IPS DF 4.7 (cell line): Measurements from ENCODE around the gene PDE4D.

Experiments
- DNase-seq: peaks from one replicate; pipeline ENCODE4 v3.0.0-alpha.2; 2013; ENCODE audit warnings: low spot score; ENCODE audit errors: extremely low read depth

PDE4D gene

DNA sequence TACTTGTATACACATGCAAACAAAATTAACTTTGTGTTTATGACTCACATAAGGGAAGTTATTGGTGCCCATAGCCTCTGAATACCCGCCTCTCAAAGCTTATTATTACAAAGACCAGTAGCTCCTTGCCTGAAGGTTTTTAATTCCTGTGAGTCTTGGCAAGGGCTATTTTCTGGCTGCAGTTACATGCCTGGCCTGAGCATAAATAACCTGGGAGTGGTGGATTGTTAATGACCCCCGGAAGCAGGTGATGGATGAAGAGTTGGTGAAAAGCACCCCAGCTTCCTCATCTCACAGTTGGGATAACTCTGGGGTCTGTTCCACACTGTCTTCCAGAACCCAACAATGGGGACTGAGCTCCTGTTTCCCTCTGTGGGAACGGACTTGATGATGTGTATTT, 594.5 kb downstream of the PDE4D start:
- DNase-seq: no peak

DNA sequence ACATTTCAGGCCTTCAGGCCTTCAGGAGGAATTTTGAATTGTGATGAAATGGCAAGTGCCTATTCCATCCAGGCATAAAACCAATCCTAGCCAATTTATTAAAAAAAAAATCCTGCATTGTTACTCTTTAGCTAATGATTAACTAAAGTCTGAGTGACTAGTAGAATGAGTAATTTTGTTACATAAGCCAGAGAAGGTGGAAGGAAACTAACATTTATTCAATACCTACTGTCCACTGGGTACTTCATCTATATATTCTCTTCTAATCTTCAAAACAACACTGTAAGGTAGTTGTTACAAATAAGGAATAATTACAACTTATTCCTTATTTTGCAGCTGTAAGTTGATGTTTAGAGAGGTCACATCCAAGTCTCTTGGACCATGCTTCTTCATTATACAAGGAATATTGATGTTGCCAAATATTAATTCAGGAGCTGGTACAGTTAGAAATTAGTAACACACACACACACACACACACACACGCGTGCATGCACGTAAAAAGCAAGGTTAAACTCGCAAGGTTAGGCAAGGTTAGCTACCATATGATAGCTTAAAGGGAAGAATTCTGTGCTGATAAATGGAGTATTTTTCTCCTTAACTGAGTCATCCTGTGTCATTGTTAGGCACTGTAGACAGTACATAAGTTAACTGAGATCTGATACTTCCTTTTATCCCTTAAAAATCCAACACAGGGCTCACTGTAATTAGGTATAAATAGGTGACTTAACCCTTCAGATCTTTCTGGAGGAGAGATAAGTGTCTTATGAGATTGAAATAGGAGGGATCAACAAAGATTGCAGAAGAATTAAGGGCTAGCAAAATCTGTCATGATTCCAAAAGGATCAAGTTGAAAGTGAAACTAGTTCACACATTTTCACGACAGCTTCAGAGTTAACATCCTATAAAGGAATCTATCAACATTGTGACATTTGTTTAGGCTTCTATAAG, 596.9 kb downstream of the PDE4D start:
- DNase-seq: no peak

DNA sequence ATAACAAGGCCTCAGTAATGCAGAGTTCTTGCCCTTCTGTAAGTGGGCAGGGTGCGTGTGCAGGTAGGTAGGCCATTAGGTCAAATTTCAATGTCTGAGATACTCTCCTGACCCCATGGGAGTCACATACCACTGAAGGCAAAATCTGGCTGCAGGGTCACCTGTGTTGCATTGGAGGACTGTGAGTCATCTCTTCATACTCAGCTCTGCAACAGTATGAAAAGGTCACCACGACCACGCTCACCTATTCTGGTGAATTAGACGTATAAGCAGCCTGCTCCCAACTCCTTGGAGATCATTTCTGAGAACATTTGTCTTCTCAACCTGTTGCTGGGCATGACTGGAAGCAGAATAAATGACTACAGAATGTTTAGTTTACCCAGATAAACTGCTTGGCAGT, 599.8 kb downstream of the PDE4D start:
- DNase-seq: no peak

GRCh38 chr5:59291941-59292340, 601.6 kb downstream of the PDE4D start:
- no peak for DNase-seq

DNA sequence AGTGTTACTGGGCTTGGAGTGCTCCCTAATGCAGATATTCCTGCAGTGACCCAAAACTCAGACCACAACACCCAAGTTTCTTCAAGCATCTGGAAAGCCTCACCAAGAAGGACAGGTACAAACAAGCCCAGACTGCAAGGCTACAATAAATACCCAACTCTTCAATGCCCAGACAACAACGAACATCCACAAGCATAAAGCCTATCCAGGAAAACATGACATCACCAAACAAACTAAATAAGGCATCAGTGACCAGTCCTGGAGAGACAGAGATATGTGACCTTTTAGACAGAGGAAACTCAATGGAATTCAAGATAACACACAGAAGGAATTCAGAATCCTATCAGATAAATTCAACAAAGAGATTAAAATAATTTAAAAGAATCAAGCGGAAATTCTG, 605.6 kb downstream of the PDE4D start:
- no peak for DNase-seq

DNA sequence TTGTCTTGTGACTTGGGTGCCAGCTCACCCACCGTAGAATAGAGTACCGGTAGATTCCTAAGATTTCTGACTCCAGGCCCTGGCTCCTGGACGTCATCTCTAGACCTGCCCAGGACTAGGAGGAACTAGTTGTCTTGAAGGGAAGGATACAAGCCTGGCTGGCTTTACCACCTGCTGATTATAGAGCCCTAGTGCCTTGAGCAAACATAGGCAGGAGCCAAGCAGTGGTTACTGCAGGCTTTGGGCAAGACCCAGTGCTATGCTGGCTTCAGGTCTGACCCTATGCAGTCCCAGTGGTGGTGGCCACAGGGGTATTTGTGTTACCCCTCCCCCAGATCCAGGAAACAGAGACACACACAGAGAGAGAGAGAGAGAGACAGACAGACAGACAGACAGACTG, 606.2 kb downstream of the PDE4D start:
- no peak for DNase-seq

DNA sequence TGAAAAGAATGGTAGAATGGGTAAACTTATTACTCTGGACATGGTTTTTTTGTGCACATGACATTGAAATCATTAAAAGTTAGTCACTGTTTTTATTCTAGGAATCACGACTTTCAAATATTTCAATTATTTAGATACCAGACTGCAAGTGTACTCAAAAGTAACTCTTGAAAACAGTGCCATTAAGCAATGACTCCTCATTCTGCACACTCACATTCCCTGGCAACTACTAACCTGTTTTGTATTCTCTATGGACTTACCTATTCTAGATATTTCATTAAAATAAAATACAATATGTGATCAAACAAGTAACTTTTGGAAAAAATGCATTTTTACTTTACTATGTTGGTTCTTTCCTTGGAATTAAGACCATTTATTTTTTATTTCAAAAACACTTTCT, 607.0 kb downstream of the PDE4D start:
- no peak for DNase-seq

DNA sequence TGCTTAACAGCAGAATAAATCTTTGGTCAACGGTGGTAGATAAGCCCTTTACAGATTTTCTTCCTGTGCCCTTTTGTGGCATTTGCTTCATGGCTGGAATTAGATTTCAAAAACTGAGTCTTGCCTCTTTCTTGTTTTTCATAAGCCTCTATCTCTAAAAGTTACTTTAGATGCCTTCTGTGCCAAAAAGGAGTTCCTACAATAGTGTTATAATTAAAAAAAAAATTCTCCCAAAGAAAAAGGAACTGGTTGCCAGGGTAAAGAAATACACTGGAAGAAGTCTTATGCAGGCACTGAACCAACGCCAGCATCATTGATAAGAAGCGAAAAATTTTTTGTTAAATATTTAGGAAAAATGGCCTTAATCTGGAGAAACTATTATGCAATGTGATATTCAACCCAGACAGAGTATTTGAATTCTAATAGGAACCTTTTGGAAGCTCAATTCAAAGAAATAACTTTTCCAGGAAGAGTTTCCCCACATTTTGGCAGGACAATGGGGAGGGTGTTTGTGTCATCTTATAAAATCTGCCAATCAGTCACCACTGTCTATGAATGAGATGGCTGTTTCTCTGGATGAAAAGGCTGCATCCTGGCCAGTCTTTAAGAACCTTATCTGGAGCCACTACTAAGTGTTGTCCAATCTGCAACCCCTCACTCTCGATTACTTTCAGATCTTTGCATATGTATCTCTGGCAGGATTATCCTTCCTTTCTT, 608.1 kb downstream of the PDE4D start:
- no peak for DNase-seq

DNA sequence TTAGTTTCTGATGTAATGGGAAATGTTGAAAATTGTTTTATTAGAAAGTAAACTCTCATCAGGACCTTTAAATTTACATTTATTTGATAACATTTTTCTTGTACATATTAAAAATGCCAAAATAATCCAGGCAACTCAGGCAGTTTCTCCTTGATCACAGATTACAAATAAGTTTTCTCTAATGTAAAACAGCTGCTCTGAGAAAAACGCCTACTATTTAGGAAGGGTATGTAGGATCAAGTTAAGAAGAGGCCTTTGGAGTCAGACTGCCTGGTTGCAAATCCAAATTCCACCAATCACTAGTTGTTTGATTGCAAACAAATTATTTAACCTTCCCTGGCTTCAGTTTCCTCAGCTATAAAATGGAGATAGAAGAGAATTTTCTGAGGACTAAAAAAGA, 610.8 kb downstream of the PDE4D start:
- no peak for DNase-seq

GRCh38 chr5:59279979-59280378, 613.5 kb downstream of the PDE4D start:
- DNase-seq: no peak

GRCh38 chr5:59276917-59277372, 616.6 kb downstream of the PDE4D start:
- DNase-seq: no peak

DNA sequence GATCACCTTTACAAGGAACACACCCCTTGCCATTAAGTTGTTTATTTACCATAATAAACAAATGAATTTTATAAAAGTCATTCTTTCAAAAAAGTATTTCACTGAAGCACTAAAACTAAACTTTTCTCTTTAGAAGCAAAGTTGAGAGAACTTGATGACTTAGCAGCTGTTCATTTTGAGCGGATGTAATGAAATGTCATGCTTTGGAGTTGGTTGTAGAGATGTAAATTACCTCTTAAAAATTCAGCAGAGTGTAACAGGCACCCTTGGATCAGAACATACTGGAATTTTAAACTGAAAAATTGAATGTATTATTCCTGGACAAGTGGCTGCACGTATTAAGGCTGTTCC, 617.2 kb downstream of the PDE4D start:
- no peak for DNase-seq

GRCh38 chr5:59275510-59276324, 617.8 kb downstream of the PDE4D start:
- no peak for DNase-seq

GRCh38 chr5:59275170-59275509, 618.4 kb downstream of the PDE4D start:
- no peak for DNase-seq

DNA sequence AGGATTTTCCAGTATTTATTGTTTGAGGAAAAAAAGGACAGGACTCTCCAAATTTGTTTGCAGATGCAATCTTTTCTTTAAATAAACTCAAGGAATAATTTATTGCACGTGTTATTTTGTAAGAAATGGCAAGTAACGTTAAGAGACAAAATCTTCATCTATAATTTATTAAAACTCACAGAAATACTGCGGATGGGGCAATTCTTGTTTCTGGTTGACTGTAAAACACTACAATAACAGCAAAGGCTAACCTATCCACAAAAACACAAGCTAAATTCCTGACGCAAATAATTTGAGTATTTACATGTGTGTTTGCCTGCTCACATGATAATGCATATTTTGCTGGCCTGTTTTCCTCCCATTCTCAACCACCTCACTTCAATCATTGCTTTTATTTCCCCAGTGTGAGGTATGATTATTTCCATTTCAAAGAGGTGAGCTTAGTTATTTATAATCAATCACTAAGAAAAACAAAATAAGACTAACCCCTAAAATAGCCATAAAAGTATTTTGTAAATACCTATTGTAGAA, 619.4 kb downstream of the PDE4D start:
- DNase-seq: no peak

DNA sequence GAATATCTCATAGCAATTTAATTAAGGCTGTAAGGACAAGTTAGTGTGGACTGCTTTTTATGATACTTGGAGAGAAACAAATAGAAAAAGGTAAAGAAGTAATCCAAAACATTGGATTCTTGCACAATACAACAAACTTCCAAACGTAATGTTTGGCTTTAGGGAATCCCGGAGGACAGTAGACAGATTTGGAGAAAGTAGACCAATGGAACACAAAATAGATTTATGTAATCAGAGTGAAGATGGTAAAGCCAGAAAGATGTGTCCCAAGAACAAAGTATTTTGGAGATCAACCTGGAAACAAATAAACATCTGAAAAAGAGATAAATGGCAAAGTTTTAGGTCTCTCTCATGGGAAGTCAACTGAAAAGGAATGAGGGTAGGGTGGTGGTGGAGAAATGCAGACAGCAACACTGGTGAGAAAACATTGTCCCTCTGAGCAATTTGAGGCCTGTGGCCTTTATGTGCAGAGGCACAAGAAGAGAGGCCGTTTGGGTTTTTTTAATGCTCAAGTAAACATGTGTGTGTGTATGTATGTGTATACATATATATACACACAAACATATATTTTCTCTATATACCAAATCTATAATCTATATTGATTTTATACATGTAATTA, 620.6 kb downstream of the PDE4D start:
- no peak for DNase-seq

GRCh38 chr5:59268756-59269415, 624.6 kb downstream of the PDE4D start:
- no peak for DNase-seq

DNA sequence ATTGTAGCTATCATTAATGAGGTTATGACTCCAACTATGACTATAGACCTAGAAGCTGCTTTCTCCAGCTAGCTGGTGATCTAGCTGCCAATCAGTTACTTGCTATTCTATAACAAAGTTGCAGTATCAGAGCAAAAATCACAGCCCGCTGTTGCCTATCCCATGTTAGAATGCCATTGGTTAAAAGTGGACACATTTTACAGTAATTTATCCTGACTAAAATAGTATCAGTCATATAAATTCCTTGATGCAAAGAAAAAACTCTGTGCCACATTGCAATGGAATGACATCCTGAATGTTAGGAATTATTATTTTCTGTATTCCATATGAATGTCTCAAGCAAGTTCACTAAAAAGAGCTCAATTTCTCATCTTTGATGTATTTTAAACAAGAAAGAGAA, 626.5 kb downstream of the PDE4D start:
- no peak for DNase-seq

DNA sequence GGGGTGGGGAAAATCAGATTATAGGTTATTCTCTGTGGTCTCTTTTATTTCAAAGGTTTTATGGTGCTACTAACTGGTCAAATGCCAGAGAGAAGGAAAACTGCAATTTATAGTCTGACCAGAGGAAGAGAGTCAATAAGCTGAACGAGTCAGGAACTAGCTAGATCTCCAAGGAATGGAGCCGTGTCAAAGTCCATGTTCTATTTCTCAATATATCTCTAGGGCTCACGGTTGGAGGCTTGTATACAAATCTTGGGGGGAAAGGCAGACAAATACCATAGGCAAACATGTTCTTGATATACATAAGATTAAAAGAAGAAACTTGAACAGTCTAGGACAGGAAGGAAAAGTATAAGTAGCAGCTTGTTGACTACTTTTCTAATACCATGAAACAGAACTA, 627.1 kb downstream of the PDE4D start:
- DNase-seq: no peak

DNA sequence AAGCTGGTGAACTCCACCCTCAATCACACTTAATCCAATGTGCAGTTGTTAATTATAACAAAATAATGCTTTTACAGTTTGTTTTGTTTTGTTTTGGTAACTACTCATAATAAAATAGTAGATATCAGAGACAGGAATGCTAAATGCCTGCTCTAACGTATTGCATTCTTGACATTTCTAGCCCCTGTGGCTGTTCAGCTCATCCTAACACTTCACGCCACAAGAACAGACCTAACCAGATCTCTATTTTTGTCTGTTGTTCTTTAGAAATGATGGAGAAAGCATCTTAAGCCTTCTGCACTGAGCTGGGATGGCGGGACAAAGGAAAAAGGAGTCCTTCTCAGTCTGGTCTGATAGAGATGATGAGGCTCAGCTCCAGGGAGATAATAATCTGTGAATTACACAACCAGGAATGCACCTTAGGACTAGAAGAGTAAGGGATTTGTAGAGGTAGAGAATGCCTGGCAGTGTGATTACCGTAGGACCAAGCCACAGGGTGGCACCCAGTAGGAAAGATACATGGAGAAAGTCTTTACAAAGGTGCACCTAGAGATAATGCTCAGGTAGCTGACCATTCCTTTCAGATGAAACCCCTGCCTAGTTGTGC, 628.8 kb downstream of the PDE4D start:
- DNase-seq: no peak
